GM21576 (cell line): Measurements from ENCODE around the gene ARFRP1.

Experiments used
- ATAC-seq: cut with Tn5 transposase; IDR thresholded peaks from one replicate; pipeline ENCODE4 v1.9.1; 2021; ENCODE audit warnings: mild to moderate bottlenecking, moderate library complexity; ENCODE audit not compliant: unreplicated experiment

Gene ARFRP1

GRCh38 chr20:63692436-63693082 is 15.2 kb downstream of the ARFRP1 start:
- ATAC-seq, result no peak

DNA sequence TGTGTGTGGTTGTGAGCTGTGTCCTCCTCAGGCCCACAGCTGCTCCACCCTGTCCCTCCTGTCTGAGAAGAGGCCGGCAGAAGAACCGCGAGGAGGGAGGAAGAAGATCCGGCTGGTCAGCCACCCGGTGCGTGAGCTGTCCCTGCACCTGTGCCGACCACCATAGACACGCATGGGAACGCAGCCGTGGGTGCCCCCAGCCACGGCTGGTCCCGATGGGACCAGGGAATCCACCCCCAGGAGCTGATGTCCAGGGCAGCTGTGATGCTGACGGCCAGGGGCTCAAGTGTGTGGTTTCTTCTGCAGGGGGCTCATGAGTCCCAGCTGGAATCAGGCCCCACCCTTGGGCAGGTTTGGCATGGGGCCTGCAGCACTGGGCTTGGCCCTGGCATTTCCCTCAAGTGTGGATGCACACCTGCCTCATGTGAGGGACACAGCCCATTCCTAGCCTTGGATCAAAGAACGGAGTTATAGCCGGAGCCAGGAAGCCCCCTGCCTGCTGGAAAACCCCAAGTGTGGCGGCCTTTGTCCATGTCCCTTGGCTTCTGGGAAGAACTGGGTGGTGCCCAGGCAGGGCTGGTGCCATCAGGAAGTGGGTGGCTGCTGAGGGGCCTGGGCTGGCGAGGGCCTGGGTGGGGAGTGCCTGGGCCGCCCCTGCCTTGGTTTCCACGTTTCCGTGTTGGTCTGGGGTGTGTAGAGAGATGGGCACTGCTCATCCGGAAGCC is 15.9 kb downstream of the ARFRP1 start:
- no peak for ATAC-seq

- ATAC-seq, result no peak
These were observed 16.7 kb downstream of the ARFRP1 start for GRCh38 chr20:63690898-63691710.

- ATAC-seq, result no peak
These were observed 17.5 kb downstream of the ARFRP1 start for GRCh38 chr20:63690003-63690897.

DNA sequence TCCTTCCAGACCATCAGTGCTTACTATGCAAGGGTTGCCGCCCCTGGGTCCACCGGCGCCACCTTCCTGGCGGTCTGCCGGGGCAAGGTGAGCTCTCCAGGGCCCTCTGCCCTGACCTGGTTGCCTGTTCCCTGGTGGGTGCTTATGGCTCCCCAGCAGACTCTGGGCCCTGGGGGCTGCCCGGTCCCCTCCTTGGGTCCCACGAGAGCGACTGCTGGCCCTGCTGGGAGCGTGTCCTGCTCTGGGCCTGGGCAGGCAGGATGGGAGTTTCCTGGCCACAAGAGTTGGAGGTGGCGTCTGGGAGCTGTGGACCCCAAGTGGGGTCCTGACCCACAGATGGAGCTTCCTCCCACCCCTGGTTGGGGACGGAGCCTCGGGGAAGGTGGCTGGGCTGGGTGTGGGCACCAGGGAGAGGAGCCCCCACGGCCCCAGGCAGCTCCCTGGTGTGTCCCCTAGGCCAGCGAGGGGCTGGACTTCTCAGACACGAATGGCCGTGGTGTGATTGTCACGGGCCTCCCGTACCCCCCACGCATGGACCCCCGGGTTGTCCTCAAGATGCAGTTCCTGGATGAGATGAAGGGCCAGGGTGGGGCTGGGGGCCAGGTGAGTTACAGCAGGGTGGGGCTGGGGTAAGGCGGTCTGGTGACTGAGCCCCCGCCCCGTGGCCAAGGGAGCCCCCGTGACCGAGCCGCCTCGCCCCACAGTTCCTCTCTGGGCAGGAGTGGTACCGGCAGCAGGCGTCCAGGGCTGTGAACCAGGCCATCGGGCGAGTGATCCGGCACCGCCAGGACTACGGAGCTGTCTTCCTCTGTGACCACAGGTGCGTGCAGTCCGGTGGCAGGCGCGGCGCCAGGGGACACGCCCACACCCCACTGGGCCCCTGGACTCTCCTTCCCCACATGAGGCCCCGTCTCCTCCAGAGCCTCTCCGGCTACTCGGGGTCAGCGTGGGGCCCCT is 18.5 kb downstream of the ARFRP1 start:
- no peak for ATAC-seq

DNA sequence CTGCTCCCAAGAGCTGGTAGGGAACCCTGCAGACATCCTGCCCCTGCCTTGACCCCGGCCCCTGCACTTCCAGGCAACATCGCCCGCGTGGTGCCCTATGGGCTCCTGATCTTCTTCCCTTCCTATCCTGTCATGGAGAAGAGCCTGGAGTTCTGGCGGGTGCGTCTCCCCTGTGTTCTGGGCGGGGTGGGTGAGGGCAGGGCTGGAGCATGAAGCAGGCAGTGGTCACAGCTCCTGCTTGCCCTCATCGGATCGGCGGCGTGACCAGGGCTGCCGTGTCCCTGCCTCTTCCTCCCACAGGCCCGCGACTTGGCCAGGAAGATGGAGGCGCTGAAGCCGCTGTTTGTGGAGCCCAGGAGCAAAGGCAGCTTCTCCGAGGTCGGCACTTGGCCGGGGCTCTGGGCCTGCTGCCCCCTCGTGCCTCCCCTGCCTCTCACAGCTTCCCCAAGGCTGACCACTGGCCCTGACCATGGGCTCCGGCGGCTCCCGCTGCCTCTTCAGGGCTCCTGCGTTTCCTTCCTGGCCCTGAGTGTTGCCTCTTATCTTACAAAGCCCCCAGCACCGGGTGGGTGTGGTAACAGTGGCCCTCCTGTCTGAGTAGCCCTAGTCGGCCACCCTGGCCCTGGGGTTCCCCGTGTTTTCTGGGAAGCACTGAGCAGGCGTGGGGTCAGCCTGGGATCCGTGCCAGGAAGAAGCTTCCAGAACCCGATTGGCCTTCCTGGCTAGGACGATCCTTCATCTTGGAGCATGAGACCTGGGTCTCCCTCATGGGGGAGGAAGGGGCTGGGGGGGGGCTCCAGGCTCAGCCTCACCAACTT is 19.3 kb downstream of the ARFRP1 start:
- ATAC-seq, result no peak

GRCh38 chr20:63687419-63688178 is 20.2 kb downstream of the ARFRP1 start:
- no peak for ATAC-seq

DNA sequence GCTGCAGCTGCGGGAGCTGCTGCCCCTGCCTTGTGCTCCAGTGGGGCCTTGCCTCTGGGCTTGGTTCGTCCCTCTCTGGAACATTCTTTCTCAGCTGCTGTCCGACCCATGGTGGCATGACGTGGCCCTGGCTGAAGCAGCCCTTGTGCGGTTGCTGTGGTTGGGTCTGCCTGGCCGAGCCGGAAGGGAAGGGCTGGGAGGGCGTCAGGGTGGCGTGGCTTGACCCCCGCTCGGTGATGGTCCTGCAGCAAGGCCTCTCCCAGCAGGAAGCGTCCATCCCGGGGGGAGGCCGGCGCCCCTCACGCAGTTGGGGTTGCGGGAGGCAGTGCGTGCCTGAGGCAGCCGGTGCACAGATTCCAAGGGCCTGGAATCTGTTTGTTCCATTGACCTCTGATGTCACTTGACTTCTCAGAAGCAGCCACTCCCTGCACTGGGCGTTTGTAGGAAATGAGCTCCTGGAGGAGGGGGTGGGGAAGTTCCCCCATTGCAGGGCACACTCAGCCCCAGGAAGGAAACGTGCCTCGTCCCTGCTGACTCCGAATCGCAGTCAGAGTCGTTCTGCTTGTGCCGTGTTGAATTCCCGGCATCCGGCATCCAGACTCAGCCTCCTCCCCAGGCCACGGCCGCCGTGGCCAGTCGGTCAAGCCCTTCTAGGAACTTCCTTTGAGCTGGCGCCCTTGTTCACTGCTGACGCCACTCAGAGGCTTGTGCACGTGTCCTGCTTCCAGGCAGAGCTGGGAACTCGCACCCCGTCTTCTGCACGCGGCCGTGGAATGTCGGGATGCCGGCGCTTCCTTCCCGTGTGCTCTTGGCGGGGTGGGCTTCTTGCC is 21.1 kb downstream of the ARFRP1 start:
- ATAC-seq, result no peak

- ATAC-seq, result no peak
These were observed 21.7 kb downstream of the ARFRP1 start for GRCh38 chr20:63686094-63686491.

DNA sequence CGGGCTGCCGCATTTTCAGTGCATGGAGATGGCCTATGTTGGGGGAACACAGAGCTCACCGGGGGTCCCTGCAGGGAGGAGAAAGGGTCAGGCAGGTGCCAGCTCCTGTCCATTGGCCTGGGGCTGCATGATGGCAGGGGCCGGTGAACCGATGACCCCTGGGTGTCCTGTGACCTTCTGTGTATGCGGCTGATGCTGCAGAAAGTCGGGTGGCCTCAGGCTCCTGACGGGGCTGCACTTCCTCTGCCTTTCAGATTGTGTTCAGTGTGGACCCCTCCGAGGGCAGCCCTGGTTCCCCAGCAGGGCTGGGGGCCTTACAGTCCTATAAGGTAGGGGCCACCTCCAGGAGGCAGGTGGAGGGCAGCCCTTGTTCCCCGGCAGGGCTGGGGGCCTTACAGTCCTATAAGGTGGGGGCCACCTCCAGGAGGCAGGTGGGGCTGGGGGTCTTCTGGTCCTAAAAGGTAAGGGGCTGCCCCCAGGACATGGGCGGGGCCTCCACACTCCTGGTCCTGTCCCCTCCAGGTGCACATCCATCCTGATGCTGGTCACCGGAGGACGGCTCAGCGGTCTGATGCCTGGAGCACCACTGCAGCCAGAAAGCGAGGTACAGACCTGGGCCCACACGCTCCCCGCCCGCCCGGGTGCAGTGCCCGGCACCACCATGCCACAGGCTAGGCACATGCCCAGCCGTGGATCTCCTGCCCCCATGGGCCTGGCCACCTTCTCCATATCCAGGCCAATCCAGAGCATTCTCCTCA is 22.3 kb downstream of the ARFRP1 start:
- ATAC-seq, result no peak

DNA sequence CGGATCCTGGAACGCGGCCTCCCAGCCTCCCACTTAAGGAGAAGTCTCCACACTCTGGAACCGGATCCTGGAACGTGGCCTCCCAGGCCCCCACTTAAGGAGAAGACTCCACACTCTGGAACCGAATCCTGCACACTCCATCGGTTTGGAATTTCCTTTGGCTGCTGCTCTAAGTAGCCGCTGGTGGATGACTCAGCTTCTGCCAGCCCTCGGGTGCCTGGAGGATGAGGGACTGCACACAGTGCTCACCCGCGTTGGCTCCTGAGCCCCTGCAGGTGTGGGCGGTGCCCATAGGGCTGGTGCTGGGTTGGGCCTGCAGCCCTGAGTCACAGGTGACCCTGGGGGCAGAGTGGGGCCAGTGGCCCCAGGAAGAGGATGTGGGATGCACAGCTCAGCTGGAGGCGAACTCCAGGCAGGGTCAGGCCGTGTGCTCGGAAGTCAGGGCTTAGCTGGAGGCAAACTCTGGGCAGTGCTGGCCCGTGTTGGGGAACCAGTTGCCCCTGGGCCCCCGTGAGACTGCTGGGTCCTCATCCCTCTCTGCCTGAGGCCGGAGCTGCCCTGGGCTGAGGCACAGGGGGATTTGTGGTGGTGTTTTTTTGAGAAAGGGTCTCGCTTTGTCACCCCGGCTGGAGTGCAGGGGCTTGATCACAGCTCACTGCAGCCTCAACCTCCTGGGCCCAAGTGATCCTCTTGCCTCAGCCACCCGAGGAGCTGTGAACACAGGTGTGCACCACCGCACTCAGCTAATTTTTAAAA is 25.2 kb downstream of the ARFRP1 start:
- no peak for ATAC-seq

GRCh38 chr20:63681609-63682142 is 26.1 kb downstream of the ARFRP1 start:
- no peak for ATAC-seq

DNA sequence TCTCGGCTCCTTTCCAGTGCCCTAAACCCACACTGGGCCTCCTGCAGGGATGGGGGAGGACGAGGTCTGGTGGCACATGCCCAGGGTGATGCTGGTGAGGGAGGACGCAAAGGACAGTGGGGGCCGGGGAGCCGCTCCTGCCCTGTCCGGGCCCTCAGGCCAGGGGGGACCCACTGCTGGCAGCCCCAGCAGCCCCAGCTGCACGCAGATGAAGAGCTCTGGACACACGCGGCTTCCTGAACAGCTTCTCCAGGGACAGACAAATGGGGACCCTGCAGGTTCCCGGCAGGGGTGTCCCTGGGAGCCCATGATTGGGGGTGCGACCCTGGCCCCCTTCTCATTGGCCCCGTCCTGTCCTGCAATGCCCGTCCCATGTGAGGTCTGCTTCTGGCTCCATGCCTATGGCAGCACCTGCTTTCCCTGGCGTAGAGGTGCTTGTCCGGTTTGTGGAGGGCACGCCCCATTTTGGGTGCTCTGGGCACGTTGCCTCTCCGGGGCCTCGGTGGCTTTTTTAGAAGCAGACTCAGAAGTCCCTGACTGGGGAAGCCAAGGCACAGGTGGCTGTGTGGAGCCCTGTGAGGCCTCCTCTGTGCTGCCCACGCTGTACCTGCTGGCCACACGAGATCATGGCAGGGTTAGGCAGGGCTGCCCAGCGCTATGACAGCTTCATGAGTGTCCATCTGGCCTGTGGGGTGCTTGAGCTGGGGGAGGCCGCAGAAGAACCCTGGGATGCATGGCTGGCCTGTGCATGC is 26.7 kb downstream of the ARFRP1 start:
- no peak for ATAC-seq

DNA sequence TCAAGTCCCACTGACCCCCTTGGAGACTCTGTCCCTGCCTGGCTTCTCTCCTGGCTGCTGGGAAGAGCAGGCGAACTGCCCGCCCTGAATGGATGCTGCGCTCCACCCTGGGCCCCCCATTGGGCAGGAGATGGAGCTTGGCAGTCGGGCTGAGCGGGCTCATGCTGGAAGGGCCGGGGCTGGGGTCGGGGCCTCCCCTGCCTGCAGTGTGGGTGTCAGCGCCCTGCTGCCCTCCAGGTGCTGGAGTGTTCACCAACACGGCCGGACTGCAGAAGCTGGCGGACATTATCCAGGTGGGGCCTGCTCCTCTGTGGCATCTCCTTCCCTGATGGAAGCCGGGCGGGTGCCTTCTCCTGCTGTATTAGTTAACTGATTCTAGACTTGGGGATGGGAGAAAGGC is 27.3 kb downstream of the ARFRP1 start:
- no peak for ATAC-seq

- ATAC-seq, result no peak
These were observed 27.9 kb downstream of the ARFRP1 start for GRCh38 chr20:63679799-63680305.
